NB4 (cell line): ENCODE data around the gene DOCK8.

ENCODE experiments used
- DNase-seq: peaks from one replicate; pipeline ENCODE4 v3.0.0; 2010; ENCODE audit warnings: low read depth
- H3K4me3 ChIP-seq: one replicate; pipeline ENCODE4 v1.5.1; 2011; ENCODE audit warnings: mild to moderate bottlenecking, low read depth, low read length, moderate library complexity
- MYC ChIP-seq: IDR thresholded peaks from 2 replicates; pipeline ENCODE4 v1.6.1; 2011; ENCODE audit warnings: low read depth, low read length
- POLR2A ChIP-seq: IDR thresholded peaks from 2 replicates; pipeline ENCODE4 v1.6.1; 2011; ENCODE audit warnings: mild to moderate bottlenecking; ENCODE audit not compliant: insufficient read length; ENCODE audit errors: extremely low read depth
- TF ChIP-seq, protein P1 (sequence below): IDR thresholded peaks from one replicate; pipeline ENCODE4 v1.5.1; 2012; ENCODE audit warnings: low read depth, low read length
- TF ChIP-seq, protein P2 (sequence below): IDR thresholded peaks from 2 replicates; pipeline ENCODE4 v1.6.1; 2011; ENCODE audit warnings: low read depth, low read length

The DOCK8 gene

DNA sequence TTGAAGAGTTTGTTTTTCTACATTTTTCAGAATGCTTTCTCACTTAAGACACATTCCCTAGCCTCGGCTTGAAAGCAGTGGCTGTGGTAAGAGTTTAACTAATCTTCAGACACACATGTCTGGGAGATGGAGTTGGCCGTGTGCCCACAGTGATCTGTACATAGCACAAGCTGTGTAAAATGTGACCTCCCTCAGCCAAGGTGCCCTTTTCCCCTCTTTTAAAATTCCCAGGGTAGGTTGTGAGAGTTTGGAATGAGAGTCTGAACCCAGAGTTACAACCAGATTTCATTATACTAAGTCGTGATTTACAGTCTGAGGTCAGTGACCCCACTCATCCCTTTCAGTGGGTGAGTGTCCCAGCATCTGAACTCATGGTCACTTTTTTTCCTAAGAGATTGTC is 230.4 kb downstream of the DOCK8 start:
- TF ChIP-seq MYC (no peak), POLR2A (no peak)
- TF ChIP-seq, protein P1, sequence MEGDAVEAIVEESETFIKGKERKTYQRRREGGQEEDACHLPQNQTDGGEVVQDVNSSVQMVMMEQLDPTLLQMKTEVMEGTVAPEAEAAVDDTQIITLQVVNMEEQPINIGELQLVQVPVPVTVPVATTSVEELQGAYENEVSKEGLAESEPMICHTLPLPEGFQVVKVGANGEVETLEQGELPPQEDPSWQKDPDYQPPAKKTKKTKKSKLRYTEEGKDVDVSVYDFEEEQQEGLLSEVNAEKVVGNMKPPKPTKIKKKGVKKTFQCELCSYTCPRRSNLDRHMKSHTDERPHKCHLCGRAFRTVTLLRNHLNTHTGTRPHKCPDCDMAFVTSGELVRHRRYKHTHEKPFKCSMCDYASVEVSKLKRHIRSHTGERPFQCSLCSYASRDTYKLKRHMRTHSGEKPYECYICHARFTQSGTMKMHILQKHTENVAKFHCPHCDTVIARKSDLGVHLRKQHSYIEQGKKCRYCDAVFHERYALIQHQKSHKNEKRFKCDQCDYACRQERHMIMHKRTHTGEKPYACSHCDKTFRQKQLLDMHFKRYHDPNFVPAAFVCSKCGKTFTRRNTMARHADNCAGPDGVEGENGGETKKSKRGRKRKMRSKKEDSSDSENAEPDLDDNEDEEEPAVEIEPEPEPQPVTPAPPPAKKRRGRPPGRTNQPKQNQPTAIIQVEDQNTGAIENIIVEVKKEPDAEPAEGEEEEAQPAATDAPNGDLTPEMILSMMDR = no peak
- TF ChIP-seq, protein P2, sequence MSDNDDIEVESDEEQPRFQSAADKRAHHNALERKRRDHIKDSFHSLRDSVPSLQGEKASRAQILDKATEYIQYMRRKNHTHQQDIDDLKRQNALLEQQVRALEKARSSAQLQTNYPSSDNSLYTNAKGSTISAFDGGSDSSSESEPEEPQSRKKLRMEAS = no peak
- H3K4me3 ChIP-seq = no peak overlapping the region
- no peak for DNase-seq

DNA sequence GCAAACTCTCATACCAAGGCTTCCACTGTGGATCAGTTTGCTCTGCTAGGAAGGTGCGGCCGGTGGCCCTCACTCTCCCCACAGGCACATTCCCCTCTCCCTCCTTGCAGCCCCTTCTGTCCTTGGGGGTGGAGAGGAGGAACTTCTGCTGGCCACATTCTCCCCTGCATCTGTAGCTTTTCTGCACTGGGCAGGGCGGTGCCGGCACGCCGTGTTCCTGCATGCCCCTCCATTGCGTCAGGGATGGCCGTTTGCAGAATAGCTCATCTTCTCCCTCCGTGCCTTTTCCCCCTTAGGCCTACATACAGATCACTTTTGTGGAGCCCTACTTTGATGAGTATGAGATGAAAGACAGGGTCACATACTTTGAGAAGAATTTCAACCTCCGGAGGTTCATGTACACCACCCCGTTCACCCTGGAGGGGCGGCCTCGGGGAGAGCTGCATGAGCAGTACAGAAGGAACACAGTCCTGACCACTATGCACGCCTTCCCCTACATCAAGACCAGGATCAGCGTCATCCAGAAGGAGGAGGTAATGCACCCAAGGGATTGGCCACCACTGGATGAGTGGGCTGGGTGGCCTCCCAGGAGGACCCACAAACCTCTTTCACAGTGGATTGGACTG is 231.5 kb downstream of the DOCK8 start:
- TF ChIP-seq, protein P2 = no peak
- TF ChIP-seq POLR2A (no peak), MYC (no peak)
- TF ChIP-seq, protein P1 = no peak
- no peak for DNase-seq
- H3K4me3 ChIP-seq = no peak overlapping the region

DNA sequence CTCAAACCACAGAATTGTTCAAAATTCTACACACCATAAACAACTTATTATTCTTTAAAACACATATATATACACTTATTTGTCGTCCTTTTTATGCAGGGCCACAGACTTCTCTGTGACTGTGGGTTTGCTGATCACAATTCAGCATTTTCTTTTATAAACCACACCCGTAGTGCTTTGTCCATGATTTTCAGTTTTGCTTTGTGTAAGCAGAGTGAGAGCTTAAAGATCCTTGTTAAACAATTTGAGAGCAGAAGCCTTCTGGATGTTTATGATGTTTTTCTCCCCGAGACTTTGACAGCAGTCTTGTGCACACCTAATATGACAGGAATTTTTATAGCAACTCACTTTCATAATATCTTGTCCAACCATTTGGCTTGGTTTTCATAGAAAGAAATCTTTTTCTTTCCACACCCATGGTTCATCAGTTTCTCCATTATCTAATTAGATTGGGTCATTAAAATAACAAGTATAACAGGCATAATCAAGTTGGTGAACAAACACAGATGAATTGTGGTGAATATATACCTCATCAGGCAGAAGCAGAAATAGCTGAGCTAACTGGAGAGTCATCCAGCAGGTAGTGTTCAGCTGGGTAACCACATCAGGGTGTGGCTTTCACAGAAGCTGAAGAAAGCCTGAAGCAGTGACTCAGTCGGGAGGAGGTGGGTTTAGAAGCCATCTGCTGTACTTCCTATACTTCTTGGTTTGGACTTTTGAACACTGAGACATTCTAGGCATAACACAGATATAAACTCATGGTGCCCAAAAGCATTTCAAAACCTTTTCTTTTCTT is 232.8 kb downstream of the DOCK8 start:
- TF ChIP-seq, protein P1 = no peak
- TF ChIP-seq MYC (no peak), POLR2A (no peak)
- TF ChIP-seq, protein P2 = no peak
- H3K4me3 ChIP-seq = no peak overlapping the region
- DNase-seq = peak; percentile 61

DNA sequence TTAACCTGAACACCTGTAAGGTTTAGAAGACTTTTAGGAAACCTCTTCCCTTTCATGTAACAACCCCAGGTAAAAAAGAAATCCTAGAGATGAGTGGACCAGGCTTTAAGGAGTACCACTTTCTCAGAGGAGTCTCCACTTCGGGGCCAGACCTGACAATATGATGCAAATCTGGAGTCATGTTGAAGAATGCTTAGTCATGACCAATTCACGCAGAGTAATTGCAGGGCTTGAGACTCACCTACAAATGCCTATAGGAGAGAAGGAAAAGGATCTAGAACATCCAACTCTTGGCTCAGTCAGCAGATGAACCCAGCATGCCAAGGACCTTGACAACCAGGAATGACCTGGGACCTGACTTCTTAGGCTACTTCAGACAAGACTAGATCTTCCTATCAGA is 235.4 kb downstream of the DOCK8 start:
- TF ChIP-seq MYC (no peak), POLR2A (no peak)
- TF ChIP-seq, protein P2 = no peak
- TF ChIP-seq, protein P1 = no peak
- no peak for DNase-seq
- no peak overlapping the region for H3K4me3 ChIP-seq

DNA sequence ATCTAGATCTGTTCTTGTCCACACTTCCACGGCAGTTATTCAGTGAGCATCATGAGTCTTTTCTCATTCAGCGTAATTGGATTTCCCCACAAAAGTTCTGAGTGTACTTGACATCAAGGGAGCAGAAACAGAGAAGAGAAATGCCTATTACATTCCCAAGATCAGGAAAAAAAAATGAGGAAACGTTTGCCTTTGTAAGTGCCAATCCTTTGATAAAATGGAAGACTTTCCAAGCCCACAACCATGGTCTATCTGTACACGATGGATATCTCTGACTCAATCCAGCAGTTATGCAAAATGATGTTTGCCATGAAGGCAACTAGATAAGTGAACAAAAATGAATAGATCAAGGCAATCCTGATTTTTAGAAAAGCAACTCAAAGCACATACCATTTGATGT is 235.9 kb downstream of the DOCK8 start:
- no peak overlapping the region for H3K4me3 ChIP-seq
- no peak for DNase-seq
- TF ChIP-seq MYC (no peak), POLR2A (no peak)
- TF ChIP-seq, protein P2 = no peak
- TF ChIP-seq, protein P1 = no peak
